Measurements from ENCODE around the gene BBX. TPM values are rescaled to one million over a fixed set of nuclear protein-coding genes. Genes with fewer than 3 reads are reported as not detected.

BBX gene
- polyA plus RNA-seq, 1 donor from 2014 or later: 23.8 TPM

DNA sequence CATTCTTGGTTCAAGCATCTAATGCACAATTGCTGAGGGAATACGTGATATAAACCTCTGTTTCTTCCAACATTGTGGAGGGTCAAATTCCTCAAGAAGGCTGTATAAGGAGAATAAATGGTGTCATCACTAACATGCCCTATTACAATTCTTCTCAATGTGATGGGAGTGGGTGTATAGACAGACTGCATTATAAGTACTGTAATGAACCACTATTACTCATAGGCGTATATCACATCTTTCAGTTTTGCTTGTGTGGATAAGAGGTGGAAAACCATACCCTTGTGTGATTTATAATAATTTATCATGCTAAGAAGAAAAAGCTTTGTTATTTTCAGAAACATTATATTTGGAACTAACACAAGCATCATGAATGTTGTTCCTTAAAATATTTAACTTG is 35.3 kb upstream of the BBX start:
- TF ChIP-seq CTCF (IDR thresholded peaks at IDR 0.05; ENCODE audit: poor library complexity, severe bottlenecking): no peak
- TF ChIP-seq MXI1 (conservative IDR thresholded peaks at IDR 0.05; ENCODE audit: poor library complexity, severe bottlenecking): no peak
- no peak for TF ChIP-seq POLR2AphosphoS5 (IDR thresholded peaks at IDR 0.05)
- no peak for TF ChIP-seq SMC3 (conservative IDR thresholded peaks at IDR 0.05; ENCODE audit: poor library complexity)
- no peak for TF ChIP-seq EP300 (conservative IDR thresholded peaks at IDR 0.05; ENCODE audit: poor library complexity, severe bottlenecking)
- TF ChIP-seq TAF1 (IDR thresholded peaks at IDR 0.05; ENCODE audit: low read depth): no peak
- TF ChIP-seq RAD21 (conservative IDR thresholded peaks at IDR 0.05): no peak
- H2AFZ ChIP-seq (ENCODE audit: low read depth, low read length): no peak overlapping the region
- no peaks in the 10 kb centered on the region for H3K9me2 ChIP-seq (ENCODE audit: insufficient read depth, low read length)

GRCh38 chr3:107488942-107489341 is 33.8 kb upstream of the BBX start:
- H4K20me1 ChIP-seq (ENCODE audit: insufficient read depth): no peaks in the 10 kb centered on the region
- no peak overlapping the region for H3K4me3 ChIP-seq (ENCODE audit: low read length)
- H3F3A ChIP-seq (ENCODE audit: insufficient read depth, low read length, poor library complexity, severe bottlenecking): no peaks in the 10 kb centered on the region
- TF ChIP-seq, protein P1, sequence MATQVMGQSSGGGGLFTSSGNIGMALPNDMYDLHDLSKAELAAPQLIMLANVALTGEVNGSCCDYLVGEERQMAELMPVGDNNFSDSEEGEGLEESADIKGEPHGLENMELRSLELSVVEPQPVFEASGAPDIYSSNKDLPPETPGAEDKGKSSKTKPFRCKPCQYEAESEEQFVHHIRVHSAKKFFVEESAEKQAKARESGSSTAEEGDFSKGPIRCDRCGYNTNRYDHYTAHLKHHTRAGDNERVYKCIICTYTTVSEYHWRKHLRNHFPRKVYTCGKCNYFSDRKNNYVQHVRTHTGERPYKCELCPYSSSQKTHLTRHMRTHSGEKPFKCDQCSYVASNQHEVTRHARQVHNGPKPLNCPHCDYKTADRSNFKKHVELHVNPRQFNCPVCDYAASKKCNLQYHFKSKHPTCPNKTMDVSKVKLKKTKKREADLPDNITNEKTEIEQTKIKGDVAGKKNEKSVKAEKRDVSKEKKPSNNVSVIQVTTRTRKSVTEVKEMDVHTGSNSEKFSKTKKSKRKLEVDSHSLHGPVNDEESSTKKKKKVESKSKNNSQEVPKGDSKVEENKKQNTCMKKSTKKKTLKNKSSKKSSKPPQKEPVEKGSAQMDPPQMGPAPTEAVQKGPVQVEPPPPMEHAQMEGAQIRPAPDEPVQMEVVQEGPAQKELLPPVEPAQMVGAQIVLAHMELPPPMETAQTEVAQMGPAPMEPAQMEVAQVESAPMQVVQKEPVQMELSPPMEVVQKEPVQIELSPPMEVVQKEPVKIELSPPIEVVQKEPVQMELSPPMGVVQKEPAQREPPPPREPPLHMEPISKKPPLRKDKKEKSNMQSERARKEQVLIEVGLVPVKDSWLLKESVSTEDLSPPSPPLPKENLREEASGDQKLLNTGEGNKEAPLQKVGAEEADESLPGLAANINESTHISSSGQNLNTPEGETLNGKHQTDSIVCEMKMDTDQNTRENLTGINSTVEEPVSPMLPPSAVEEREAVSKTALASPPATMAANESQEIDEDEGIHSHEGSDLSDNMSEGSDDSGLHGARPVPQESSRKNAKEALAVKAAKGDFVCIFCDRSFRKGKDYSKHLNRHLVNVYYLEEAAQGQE (IDR thresholded peaks at IDR 0.05; ENCODE audit: borderline replicate concordance): no peak
- TF ChIP-seq MXI1 (conservative IDR thresholded peaks at IDR 0.05; ENCODE audit: poor library complexity, severe bottlenecking) (no peak), SMC3 (conservative IDR thresholded peaks at IDR 0.05; ENCODE audit: poor library complexity) (no peak), TAF1 (IDR thresholded peaks at IDR 0.05; ENCODE audit: low read depth) (no peak)
- H3K27ac ChIP-seq (ENCODE audit: low read length): no peak overlapping the region
- H3K79me2 ChIP-seq (replicated peaks; ENCODE audit: insufficient read depth, low read length): no peaks in the 10 kb centered on the region
- no peaks in the 10 kb centered on the region for H3K36me3 ChIP-seq (ENCODE audit: insufficient read depth, low read length)
- H3K27me3 ChIP-seq (ENCODE audit: insufficient read depth, low read depth, low read length): no peaks in the 10 kb centered on the region
- H3K9me2 ChIP-seq (ENCODE audit: insufficient read depth, low read length): no peaks in the 10 kb centered on the region
- no peak overlapping the region for H2AFZ ChIP-seq (ENCODE audit: low read depth, low read length)
- no peak overlapping the region for H3K4me2 ChIP-seq (ENCODE audit: low read length)
- no peak overlapping the region for H3K9ac ChIP-seq (ENCODE audit: low read length)
- H3K9me3 ChIP-seq (ENCODE audit: low read length): no peaks in the 10 kb centered on the region

More for the DNA sequence above, 35.3 kb upstream of the BBX start:
- H3K9me3 ChIP-seq (ENCODE audit: low read length): no peaks in the 10 kb centered on the region
- H4K20me1 ChIP-seq (ENCODE audit: insufficient read depth): no peaks in the 10 kb centered on the region
- H3K27ac ChIP-seq (ENCODE audit: low read length): no peak overlapping the region
- H3F3A ChIP-seq (ENCODE audit: insufficient read depth, low read length, poor library complexity, severe bottlenecking): no peaks in the 10 kb centered on the region
- H3K9ac ChIP-seq (ENCODE audit: low read length): no peak overlapping the region
- no peak overlapping the region for H3K4me3 ChIP-seq (ENCODE audit: low read length)
- H3K79me2 ChIP-seq (replicated peaks; ENCODE audit: insufficient read depth, low read length): no peaks in the 10 kb centered on the region
- H3K27me3 ChIP-seq (ENCODE audit: insufficient read depth, low read depth, low read length): no peaks in the 10 kb centered on the region
- no peak overlapping the region for H3K4me2 ChIP-seq (ENCODE audit: low read length)
- no peaks in the 10 kb centered on the region for H3K36me3 ChIP-seq (ENCODE audit: insufficient read depth, low read length)

- H3K27me3 ChIP-seq (ENCODE audit: insufficient read depth, low read depth, low read length): no peaks in the 10 kb centered on the region
- H3F3A ChIP-seq (ENCODE audit: insufficient read depth, low read length, poor library complexity, severe bottlenecking): no peaks in the 10 kb centered on the region
- no peaks in the 10 kb centered on the region for H3K79me2 ChIP-seq (replicated peaks; ENCODE audit: insufficient read depth, low read length)
- no peak overlapping the region for H3K4me2 ChIP-seq (ENCODE audit: low read length)
- H3K4me3 ChIP-seq (ENCODE audit: low read length): no peak overlapping the region
- no peaks in the 10 kb centered on the region for H3K9me2 ChIP-seq (ENCODE audit: insufficient read depth, low read length)
- no peak overlapping the region for H2AFZ ChIP-seq (ENCODE audit: low read depth, low read length)
- H3K27ac ChIP-seq (ENCODE audit: low read length): no peak overlapping the region
- H3K9me3 ChIP-seq (ENCODE audit: low read length): no peaks in the 10 kb centered on the region
- no peaks in the 10 kb centered on the region for H3K36me3 ChIP-seq (ENCODE audit: insufficient read depth, low read length)
- H3K9ac ChIP-seq (ENCODE audit: low read length): no peak overlapping the region
- no peaks in the 10 kb centered on the region for H4K20me1 ChIP-seq (ENCODE audit: insufficient read depth)
- TF ChIP-seq, protein P1 (IDR thresholded peaks at IDR 0.05; ENCODE audit: borderline replicate concordance): no peak
- TF ChIP-seq SMC3 (conservative IDR thresholded peaks at IDR 0.05; ENCODE audit: poor library complexity) (no peak), EZH2 (IDR thresholded peaks at IDR 0.05; ENCODE audit: borderline replicate concordance, insufficient read depth, low read length, poor library complexity, severe bottlenecking) (no peak), TAF1 (IDR thresholded peaks at IDR 0.05; ENCODE audit: low read depth) (no peak), EP300 (conservative IDR thresholded peaks at IDR 0.05; ENCODE audit: poor library complexity, severe bottlenecking) (no peak)
Observed at GRCh38 chr3:107493134-107493533, 29.6 kb upstream of the BBX start.

All from neural cell (in vitro differentiated cells).